SW 1271 (cell line): ENCODE measurements around the gene AGPS.
"Not testable (repeated sequence)": the region's sequence is repeated elsewhere in the genome, so short reads cannot be mapped to it uniquely, and the experiment has no call there.

Experiments used
- DNase-seq, 2 experiments: peaks; one replicate each; lab custom pipeline; 2025; lab: John Stamatoyannopoulos, UW

AGPS gene

GRCh38 chr2:177529166-177529565 is 136.6 kb downstream of the AGPS start:
- DNase-seq: no peak

- DNase-seq: no peak
Measured at GRCh38 chr2:177530561-177530960, 138.0 kb downstream of the AGPS start.

- DNase-seq: no peak
Measured at GRCh38 chr2:177531706-177532105, 139.1 kb downstream of the AGPS start.

GRCh38 chr2:177532567-177532966 is 140.0 kb downstream of the AGPS start:
- DNase-seq: no peak

- no peak for DNase-seq
Measured at GRCh38 chr2:177533253-177533652, 140.7 kb downstream of the AGPS start.

DNA sequence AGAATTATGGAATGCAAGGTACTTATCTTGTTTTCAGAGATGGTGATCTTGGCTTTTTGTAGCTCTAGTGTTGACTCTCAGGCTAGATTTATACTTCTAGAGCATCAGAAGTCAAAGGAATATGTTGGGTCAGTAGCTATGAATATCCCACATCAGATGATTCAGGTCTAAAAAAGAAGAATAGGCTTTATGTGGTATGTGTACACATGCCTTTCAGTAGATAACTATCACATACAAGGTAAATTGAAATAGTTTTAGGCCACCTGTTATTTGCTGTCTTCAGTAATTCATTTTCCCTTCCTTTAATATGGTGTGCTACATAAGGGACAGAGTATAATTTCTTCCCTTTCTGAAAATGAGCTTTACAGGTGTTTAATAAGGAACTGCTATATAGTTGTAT is 142.4 kb downstream of the AGPS start:
- no peak for DNase-seq

- no peak for DNase-seq
Measured at GRCh38 chr2:177535958-177536504, 143.5 kb downstream of the AGPS start.

- no peak for DNase-seq
Measured at GRCh38 chr2:177537213-177537612, 144.6 kb downstream of the AGPS start.

- DNase-seq: no peak
Measured at GRCh38 chr2:177537636-177538035, 145.1 kb downstream of the AGPS start.

- no peak for DNase-seq
Measured at GRCh38 chr2:177538323-177538722, 145.8 kb downstream of the AGPS start.

GRCh38 chr2:177540283-177540682 is 147.7 kb downstream of the AGPS start:
- no peak for DNase-seq

DNA sequence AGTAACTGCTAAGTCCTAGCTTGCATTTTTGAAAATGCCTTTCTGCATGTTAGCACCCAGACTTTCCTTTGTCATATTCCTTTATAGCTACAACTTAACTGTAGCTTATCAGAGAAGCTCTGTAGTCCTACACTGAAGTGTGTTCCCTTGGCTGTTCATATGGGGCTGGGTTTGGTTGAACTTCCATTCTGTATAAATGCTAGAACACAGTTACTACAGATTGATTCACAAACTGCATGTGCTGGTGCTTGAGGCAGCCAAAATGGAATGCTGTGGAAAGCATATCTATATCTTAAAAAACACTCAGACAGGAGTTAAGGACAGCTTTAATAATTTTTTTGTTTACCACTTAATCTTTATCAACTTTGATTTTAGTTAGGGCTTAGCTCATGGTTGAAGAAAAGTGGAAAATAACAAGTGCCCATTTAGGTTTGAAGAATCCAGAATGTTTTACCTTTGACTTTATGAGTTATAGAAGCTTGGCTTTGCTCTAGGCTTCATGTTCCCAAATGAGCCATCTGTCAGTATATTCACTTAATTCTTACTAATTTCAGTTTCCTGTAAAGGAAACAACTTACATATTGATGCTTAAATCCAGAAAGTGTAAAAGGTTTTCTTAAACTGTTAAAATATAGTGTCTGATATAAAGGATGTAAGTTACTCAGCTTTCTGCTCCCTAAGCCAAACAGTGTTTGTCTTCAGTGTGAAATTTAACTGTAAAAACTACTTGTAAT is 148.9 kb downstream of the AGPS start:
- no peak for DNase-seq

- DNase-seq: no peak
Measured at GRCh38 chr2:177542396-177542795, 149.8 kb downstream of the AGPS start.

DNA sequence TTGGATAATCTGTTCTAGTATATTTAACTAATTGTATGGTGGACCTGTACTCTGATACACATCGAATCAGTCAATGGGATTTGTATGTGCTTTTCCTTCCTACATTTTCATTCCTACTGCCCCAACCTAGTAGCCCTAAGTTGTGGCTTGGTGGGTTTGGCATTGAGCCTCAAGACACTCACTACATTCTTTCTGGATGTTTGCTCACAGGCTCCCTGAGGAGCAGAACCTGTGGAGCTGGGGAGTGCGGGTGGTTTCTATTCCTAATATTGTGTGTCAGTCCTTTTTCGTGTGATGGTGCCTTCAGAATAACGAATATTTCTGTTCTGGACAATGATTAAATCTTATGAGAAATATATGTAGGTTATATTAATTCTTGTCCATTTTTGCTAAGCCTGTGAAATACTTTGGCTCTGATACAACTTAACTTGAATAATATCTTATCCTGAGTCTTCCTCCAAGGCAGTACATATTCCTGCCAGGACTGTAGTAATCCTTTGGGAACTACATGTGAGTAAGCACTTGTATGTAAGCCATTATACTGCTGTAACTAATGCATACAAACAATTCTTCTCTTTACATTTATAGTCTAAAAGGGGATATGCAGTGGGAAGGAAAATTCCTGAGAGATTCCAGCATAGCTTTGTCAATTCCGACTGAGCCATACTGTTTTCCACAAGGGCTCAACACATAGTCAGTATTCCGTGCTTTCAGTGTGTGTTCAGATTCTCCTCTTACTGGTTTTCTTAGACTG is 150.6 kb downstream of the AGPS start:
- no peak for DNase-seq

- DNase-seq: no peak
Measured at GRCh38 chr2:177545143-177545542, 152.6 kb downstream of the AGPS start.

DNA sequence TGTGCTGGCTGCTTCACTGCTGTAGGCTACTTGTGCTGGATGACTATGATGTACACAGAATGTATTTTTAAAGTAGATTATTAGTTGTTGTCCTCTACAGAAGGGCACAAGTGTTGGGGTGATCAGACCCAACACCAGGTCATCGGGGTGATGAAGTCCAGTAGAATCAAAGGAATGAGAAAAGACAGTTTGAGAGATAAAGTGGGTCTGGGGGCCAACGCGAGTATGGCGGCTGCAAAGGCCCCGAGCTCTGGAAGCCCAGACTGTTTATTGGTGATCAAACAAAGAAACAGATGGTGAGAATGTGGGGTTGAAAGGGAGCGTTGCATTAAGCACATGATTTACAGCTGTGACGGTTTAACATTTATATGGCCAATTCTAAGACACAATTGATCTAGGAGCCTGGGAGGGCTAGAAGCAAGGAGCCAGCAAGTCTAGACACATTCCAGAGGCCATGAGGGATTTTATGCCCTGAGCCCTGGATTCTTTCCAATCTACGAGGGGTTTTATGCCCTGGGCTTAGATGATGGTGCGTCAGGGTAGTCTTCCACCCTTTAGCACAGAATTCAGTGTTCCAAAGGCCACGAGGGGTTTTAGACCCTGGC is 153.5 kb downstream of the AGPS start:
- no peak for DNase-seq

DNA sequence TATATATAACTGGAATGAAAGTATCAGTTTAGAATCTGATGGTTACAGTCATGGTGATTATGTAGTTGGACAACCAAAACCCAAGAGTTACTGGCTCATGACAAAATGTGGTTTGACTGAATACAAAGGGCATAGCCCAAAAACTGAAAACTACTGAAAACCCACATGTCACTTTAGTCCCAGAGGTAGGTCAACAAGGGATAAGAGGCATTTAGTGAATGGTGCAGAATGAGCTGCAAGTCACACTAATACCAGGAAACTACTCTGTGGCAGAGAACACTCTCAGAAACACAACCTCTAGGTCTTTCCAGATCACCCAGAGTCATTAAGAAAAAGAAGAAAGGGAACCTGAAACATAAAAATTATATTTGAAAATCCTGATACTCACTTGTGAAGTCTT is 154.5 kb downstream of the AGPS start:
- DNase-seq: no peak

- DNase-seq: no peak
Measured at GRCh38 chr2:177547772-177548171, 155.2 kb downstream of the AGPS start.

- no peak for DNase-seq
Measured at GRCh38 chr2:177548636-177549035, 156.1 kb downstream of the AGPS start.

GRCh38 chr2:177549171-177549570 is 156.6 kb downstream of the AGPS start:
- no peak for DNase-seq

GRCh38 chr2:177550264-177551200 is 158.0 kb downstream of the AGPS start:
- no peak for DNase-seq

DNA sequence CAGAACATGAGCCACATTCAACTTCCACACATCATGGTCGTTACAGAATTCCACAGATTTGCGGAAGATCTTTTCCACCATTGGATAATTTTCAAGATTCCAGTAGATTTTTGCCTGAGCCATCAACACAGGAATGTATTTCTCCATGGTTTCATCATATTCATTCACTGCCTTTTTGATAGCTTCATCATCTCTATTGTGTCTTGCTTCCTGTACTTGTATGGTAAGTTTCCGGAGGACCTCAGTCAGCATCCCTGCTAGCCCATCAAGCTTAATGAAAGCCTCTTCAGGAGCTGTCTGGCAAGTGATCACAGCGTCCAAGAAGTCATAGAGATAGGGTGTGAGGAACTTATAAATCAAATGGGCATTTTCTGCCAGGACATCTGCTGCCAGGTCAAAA is 158.8 kb downstream of the AGPS start:
- not testable (repeated sequence) for DNase-seq
